Ishikawa (cell line): Measurements from ENCODE around the gene KNTC1.

Experiments used
- CEBPB ChIP-seq: IDR thresholded peaks from 2 replicates; pipeline ENCODE4 v1.6.1; 2012
- CREB1 ChIP-seq: IDR thresholded peaks from 2 replicates; pipeline ENCODE4 v1.6.1; 2012; ENCODE audit warnings: low read depth
- EGR1 ChIP-seq: IDR thresholded peaks from 2 replicates; pipeline ENCODE4 v1.6.1; 2012
- EP300 ChIP-seq: IDR thresholded peaks from 2 replicates; pipeline ENCODE4 v1.6.1; 2012; ENCODE audit warnings: borderline replicate concordance
- FOXM1 ChIP-seq: IDR thresholded peaks from 2 replicates; pipeline ENCODE4 v1.6.1; 2012; ENCODE audit warnings: low read depth, borderline replicate concordance
- MAX ChIP-seq: IDR thresholded peaks from 2 replicates; pipeline ENCODE4 v1.6.1; 2012
- NFIC ChIP-seq: IDR thresholded peaks from 2 replicates; pipeline ENCODE4 v1.6.1; 2012
- RAD21 ChIP-seq: IDR thresholded peaks from 2 replicates; pipeline ENCODE4 v1.6.1; 2012; ENCODE audit warnings: low read depth
- TAF1 ChIP-seq: IDR thresholded peaks from 2 replicates; pipeline ENCODE4 v1.6.1; 2012; ENCODE audit warnings: low read depth, mild to moderate bottlenecking
- TCF12 ChIP-seq: IDR thresholded peaks from 2 replicates; pipeline ENCODE4 v1.6.1; 2012; ENCODE audit warnings: low read depth
- TEAD4 ChIP-seq: IDR thresholded peaks from 2 replicates; pipeline ENCODE4 v1.6.1; 2012
- YY1 ChIP-seq: IDR thresholded peaks from 2 replicates; pipeline ENCODE4 v1.6.1; 2012; ENCODE audit warnings: low read depth
- ZBTB7A ChIP-seq: IDR thresholded peaks from 2 replicates; pipeline ENCODE4 v1.6.1; 2012; ENCODE audit warnings: low read depth
- TF ChIP-seq, protein P1 (sequence below): IDR thresholded peaks from 2 replicates; pipeline ENCODE4 v1.6.1; 2012; ENCODE audit warnings: low read depth, mild to moderate bottlenecking
- TF ChIP-seq, protein P2 (sequence below): IDR thresholded peaks from 2 replicates; pipeline ENCODE4 v1.6.1; 2012

The KNTC1 gene

DNA sequence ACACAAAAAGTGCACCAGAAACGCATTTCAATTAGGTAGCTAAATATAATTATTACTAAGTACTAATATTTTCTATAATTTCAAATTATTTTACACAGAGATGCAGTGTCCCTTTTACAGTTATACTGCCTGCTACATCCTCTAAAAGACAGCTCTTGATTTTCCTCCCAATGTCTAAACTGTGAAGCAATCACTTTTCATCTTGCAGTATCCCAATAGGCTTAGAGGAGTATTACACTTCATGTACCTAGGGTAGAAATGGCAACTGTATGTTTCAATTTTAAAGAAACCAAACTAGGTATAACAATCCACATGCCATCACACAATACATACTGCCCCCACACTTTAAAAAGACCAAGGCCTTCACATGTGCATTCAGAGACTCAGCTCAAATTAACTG is 7.6 kb upstream of the KNTC1 start:
- TF ChIP-seq MAX = no peak
- no peak for TF ChIP-seq EP300
- TF ChIP-seq RAD21 = no peak
- TF ChIP-seq ZBTB7A = no peak
- TF ChIP-seq TAF1 = no peak
- TF ChIP-seq CREB1 = no peak
- TF ChIP-seq TEAD4 = no peak
- TF ChIP-seq EGR1 = no peak
- TF ChIP-seq, protein P1, sequence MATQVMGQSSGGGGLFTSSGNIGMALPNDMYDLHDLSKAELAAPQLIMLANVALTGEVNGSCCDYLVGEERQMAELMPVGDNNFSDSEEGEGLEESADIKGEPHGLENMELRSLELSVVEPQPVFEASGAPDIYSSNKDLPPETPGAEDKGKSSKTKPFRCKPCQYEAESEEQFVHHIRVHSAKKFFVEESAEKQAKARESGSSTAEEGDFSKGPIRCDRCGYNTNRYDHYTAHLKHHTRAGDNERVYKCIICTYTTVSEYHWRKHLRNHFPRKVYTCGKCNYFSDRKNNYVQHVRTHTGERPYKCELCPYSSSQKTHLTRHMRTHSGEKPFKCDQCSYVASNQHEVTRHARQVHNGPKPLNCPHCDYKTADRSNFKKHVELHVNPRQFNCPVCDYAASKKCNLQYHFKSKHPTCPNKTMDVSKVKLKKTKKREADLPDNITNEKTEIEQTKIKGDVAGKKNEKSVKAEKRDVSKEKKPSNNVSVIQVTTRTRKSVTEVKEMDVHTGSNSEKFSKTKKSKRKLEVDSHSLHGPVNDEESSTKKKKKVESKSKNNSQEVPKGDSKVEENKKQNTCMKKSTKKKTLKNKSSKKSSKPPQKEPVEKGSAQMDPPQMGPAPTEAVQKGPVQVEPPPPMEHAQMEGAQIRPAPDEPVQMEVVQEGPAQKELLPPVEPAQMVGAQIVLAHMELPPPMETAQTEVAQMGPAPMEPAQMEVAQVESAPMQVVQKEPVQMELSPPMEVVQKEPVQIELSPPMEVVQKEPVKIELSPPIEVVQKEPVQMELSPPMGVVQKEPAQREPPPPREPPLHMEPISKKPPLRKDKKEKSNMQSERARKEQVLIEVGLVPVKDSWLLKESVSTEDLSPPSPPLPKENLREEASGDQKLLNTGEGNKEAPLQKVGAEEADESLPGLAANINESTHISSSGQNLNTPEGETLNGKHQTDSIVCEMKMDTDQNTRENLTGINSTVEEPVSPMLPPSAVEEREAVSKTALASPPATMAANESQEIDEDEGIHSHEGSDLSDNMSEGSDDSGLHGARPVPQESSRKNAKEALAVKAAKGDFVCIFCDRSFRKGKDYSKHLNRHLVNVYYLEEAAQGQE = no peak

DNA sequence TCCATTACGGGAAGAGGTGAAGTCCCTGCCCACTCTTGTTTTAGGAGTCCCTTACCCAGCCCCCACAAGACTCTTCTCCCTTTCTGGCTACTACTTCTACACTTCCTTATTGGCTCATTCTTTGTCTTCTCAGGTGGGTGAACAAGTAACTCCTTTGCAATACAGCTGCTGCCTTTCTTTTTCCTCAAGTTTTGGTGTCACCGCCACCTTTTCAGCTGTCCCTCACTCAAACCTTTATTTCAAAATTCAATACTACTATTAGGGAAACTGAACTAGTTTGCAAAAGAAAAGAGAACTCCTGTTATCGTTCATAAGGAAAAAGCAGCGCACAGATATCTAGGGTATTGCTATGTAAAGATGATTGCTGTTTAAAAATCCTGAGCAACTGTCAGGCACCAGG is 6.4 kb upstream of the KNTC1 start:
- TF ChIP-seq TEAD4 (no peak), CREB1 (no peak), FOXM1 (no peak), YY1 (no peak), MAX (no peak), TAF1 (no peak), TCF12 (no peak), NFIC (no peak), EGR1 (no peak), EP300 (no peak), CEBPB (no peak), RAD21 (no peak)
- TF ChIP-seq, protein P1 = no peak

DNA sequence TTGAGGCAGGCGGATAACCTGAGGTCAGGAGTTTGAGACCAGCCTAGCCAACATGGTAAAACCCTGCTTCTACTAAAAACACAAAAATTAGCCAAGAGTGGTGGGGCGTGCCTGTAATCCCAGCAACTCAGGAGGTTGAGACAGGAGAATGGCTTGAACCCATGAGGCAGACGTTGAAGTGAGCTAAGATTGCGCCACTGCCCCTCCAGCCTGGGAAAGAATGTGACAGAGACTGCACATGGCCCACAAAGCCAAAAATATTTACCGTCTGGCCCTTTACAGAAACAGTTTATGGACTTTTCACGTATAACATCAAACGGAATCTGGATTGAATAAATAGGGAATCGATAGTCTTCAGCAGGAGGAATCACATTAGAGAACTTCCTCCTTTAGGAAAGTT is 3.8 kb upstream of the KNTC1 start:
- no peak for TF ChIP-seq MAX
- no peak for TF ChIP-seq RAD21
- TF ChIP-seq EP300 = no peak
- TF ChIP-seq NFIC = no peak
- TF ChIP-seq, protein P1 = no peak
- TF ChIP-seq TEAD4 = no peak
- TF ChIP-seq TAF1 = no peak
- TF ChIP-seq EGR1 = no peak
- TF ChIP-seq YY1 = no peak
- TF ChIP-seq CEBPB = no peak
- no peak for TF ChIP-seq ZBTB7A
- TF ChIP-seq TCF12 = no peak
- TF ChIP-seq CREB1 = no peak
- TF ChIP-seq, protein P2, sequence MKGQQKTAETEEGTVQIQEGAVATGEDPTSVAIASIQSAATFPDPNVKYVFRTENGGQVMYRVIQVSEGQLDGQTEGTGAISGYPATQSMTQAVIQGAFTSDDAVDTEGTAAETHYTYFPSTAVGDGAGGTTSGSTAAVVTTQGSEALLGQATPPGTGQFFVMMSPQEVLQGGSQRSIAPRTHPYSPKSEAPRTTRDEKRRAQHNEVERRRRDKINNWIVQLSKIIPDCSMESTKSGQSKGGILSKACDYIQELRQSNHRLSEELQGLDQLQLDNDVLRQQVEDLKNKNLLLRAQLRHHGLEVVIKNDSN = no peak
- no peak for TF ChIP-seq FOXM1

DNA sequence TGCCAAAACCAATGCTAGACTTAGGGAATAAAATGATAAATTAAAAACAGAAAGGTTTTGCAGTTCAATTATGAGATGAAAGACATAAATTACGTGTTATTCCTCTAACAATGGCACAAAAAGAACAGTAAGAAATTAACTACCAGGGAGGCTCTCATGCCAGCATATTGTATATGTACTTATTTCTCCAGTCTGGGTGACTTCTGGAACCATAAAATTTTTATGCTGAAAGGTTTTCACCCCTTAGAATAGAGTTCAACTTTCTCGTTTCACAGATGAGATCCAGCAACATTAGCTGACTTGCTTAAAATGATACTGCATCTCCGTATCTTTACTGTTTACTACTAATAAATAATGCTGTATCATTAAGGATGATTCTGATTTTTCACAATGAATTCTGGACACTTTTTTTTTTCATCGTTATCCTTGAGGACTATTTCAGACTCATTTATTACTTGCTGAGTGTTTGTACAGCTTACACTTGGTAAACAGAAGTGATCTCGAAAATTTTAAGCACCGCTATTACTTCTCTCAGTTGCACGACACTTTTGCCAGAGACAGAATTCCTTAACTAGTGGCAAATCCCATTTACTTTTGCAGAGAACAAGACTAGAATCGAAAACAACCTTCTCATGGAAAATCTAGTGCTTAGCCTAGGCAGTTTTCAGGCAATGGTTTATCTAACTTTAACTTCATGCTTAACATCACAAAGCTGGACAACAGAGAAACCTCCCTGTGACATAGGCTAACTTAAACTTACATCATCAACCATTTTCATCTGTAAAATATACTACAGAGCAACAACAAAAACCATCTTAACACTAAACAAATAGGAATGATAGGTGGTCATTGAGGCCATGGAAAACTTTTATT is 3.0 kb upstream of the KNTC1 start:
- no peak for TF ChIP-seq TAF1
- no peak for TF ChIP-seq EP300
- TF ChIP-seq ZBTB7A = no peak
- no peak for TF ChIP-seq TCF12
- no peak for TF ChIP-seq CEBPB
- no peak for TF ChIP-seq RAD21
- no peak for TF ChIP-seq EGR1
- no peak for TF ChIP-seq YY1
- TF ChIP-seq CREB1 = no peak
- no peak for TF ChIP-seq NFIC
- TF ChIP-seq, protein P2 = no peak
